Lower leg skin (tissue), 4 donors: ENCODE measurements around the gene IGF2. TPM values are rescaled to one million over a fixed set of nuclear protein-coding genes. Genes with fewer than 3 reads are reported as not detected.

Experiments used
- DNase-seq, 2 donors: peaks; one replicate each; pipeline ENCODE4 v3.0.0-alpha.2; 2019; ENCODE audit warnings: low spot score in 2 of 2
- H3K4me3 ChIP-seq: fragments of 200-600 bp; sonication (generic); 2 replicates; pipeline ENCODE4 v1.5.1; 2017; ENCODE audit warnings: mild to moderate bottlenecking, low read depth; ENCODE audit not compliant: poor library complexity, severe bottlenecking
- POLR2A ChIP-seq, 2 donors: fragments of 450-650 bp; IDR thresholded peaks; one replicate each; pipeline ENCODE4 v1.6.1; 2016 to 2017; ENCODE audit warnings: antibody characterized with exemption in 2 of 2, mild to moderate bottlenecking in 1 of 2, moderate library complexity in 1 of 2
- WGBS, 2 donors: methylation state at CpG; one replicate each; pipeline ENCODE4 v1.1.5; 2018; 5-methylcytosine and 5-hydroxymethylcytosine counted together
- intact Hi-C: fragments of 100-400 bp; cut with DNase I; formaldehyde crosslinking; loops from one replicate; pipeline ENCODE4 v1.15.0; 2023; ENCODE audit warnings: low total_unique reads
- total RNA-seq, 4 donors: library from RNA; depleted of rRNA; stranded (reverse); fragments of >200 nt; gene quantifications; one replicate each; pipeline ENCODE4 v1.1.0, GENCODE V29; 2016
- TF ChIP-seq, protein P1 (sequence below), 3 donors: fragments of 450-650 bp; IDR thresholded peaks; one replicate each; pipeline ENCODE4 v1.5.1; 2016; ENCODE audit warnings: antibody characterized with exemption in 3 of 3, mild to moderate bottlenecking in 3 of 3, moderate library complexity in 2 of 3

Gene IGF2
- total RNA-seq, 4 donors from 2014 or later: 4.5 to 14.7 (median 6.0) TPM

DNA sequence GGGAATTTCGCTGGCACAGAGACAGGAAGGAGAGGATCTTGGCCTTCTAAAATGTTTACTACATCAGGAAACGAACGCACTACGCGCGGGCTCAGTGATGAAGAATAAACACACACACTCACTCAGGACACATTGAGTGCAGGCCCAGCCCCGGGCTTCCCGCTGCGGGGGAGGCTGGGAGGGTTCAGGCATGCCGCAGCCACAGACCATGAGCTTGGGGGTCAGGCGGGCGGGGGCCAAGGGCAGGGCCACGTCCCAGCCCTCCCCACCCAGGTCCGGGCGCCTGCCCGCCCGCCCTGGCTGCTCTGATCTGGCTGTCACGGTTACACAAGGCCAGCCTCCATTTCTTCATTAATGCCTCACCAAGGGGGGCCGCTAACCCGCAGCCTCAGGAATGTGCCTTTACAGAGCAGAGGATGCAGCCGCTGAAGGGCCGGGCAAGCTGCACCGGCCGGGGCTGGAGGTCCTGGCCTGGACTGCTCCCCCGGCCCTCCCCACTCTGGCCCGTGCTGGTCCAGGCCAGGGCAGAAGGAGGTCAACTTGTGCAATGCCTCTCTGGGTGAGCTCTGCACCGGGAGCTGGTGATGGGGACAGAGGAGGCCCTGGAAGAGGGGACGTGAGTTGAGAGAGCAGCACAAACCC is 41.7 kb downstream of the IGF2 start:
- no peak for TF ChIP-seq POLR2A (IDR thresholded peaks at IDR 0.05)
- TF ChIP-seq, protein P1, sequence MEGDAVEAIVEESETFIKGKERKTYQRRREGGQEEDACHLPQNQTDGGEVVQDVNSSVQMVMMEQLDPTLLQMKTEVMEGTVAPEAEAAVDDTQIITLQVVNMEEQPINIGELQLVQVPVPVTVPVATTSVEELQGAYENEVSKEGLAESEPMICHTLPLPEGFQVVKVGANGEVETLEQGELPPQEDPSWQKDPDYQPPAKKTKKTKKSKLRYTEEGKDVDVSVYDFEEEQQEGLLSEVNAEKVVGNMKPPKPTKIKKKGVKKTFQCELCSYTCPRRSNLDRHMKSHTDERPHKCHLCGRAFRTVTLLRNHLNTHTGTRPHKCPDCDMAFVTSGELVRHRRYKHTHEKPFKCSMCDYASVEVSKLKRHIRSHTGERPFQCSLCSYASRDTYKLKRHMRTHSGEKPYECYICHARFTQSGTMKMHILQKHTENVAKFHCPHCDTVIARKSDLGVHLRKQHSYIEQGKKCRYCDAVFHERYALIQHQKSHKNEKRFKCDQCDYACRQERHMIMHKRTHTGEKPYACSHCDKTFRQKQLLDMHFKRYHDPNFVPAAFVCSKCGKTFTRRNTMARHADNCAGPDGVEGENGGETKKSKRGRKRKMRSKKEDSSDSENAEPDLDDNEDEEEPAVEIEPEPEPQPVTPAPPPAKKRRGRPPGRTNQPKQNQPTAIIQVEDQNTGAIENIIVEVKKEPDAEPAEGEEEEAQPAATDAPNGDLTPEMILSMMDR (IDR thresholded peaks at IDR 0.05): no peak
- H3K4me3 ChIP-seq: no peak overlapping the region
- DNase-seq: no peak
- WGBS, 2 donors: 35 to 49% methylated on average over 12 to 15 of the region's 28 CpGs
- intact Hi-C loops: no loop called here

DNA sequence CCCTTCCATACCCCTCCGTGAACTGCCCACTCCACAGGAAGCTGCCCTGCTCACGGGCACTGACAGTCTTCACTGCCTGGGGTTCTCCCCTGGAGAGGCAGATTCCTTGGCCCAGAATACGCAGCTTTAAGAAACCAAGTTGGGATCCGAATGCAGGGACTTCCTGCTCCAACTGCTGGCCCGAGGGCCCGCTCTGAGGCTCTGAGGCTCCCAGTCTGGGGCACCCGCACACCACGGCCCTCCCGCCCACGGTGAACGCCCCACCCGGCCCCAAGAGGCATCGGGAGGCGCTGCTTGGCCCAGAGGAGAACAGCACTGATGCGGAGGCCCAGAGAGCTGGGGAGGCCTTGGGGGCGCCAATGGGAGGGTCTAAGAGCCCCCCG is 42.3 kb downstream of the IGF2 start:
- TF ChIP-seq, protein P1 (IDR thresholded peaks at IDR 0.05): no peak
- no peak for TF ChIP-seq POLR2A (IDR thresholded peaks at IDR 0.05)
- intact Hi-C loops: no loop called here
- no peak for DNase-seq
- WGBS, 2 donors: 31 to 44% methylated on average over 10 to 11 of the region's 17 CpGs
- H3K4me3 ChIP-seq: no peak overlapping the region

DNA sequence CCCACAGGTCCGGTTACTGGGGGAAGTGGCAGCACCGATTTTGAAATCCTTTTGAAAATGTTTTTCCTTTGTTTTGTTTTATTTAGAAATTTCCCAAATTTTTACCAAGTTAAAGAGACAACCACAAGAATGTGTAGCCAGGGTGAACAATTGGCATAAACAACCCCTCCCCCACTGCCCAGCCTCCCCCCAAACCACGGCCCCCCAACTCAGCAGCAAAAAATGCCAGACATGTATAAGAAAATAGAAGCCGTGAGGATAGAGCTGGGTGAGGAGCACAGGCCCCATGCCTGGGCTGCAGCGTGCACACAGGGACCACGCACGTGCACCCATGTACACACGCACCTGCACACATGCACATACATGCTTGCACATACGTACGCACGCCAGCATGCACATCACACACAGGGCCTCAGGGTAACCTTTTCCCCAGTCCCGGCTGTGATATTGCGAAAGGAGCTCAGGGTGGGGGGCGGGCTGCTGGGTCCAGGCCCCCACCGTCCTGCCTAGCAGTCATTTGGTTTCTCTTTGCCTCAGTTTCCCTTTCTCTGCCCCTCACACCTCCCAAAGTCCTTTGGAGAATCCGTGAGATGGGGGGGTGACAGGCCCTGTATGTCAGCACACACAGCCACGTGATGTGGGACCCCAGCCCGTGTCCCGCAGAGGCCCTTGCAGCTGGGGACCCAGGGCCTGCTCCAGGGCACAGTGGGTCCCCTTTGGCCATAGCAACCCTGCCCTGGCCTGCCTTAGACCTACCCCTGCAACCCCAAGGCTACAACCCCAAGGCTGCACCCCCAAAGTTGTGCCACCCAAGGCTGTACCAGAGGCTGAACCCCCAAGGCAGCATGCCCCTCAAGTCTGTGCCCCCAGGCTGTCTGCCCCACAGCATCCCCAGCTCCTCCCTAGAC is 42.9 kb downstream of the IGF2 start:
- 87 to 90% methylated on average over 18 to 19 of the region's 19 CpGs for WGBS, 2 donors
- TF ChIP-seq, protein P1 (IDR thresholded peaks at IDR 0.05): no peak
- no peak for TF ChIP-seq POLR2A (IDR thresholded peaks at IDR 0.05)
- intact Hi-C loops: no loop called here
- DNase-seq: no peak
- H3K4me3 ChIP-seq: no peak overlapping the region

DNA sequence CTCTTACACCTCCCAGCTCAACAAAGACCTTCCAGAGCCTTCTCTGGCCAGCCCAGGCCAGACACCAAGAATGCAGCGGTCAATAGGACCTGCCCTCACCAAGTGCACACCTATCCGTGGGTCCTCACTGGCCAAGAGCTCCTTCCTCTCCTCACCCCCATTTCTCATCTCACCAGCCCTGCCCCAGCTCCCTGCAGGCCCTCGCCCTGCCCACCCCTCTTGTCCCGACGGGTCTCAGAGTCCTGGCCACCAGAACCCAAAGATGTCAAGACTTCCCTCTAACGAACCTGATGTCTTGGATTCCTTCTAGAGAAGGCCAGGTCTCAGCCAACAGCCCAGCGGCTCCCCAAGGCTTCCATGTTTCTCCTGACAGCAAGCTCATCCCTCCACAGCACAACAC is 43.6 kb downstream of the IGF2 start:
- intact Hi-C loops: no loop called here
- TF ChIP-seq, protein P1 (IDR thresholded peaks at IDR 0.05): no peak
- TF ChIP-seq POLR2A (IDR thresholded peaks at IDR 0.05): no peak
- WGBS, 2 donors: 92 to 95% methylated on average over 7 of the region's 7 CpGs
- no peak overlapping the region for H3K4me3 ChIP-seq
- no peak for DNase-seq

DNA sequence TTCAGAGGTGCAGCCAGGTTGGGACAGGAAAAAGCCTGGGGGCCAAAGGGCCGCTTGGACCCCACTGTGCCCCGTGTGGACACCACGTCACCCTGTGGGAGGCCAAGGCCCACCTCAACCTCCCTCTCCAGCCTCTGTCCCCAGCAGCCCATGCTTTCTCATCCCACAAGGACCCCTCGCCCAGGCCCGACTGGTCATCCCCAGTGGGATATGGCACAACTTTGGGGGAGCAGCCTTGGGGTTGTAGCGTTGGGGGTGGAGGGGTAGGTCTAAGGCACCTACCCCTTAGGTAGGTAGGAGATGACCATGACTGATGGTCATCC is 44.0 kb downstream of the IGF2 start:
- H3K4me3 ChIP-seq: no peak overlapping the region
- intact Hi-C loops: no loop called here
- TF ChIP-seq, protein P1 (IDR thresholded peaks at IDR 0.05): no peak
- TF ChIP-seq POLR2A (IDR thresholded peaks at IDR 0.05): no peak
- 91 to 98% methylated on average over 6 of the region's 6 CpGs for WGBS, 2 donors
- no peak for DNase-seq
